IPS-18a (cell line): Measurements from ENCODE around the gene KRTAP1-3.
"Not testable (repeated sequence)": the region's sequence is repeated elsewhere in the genome, so short reads cannot be mapped to it uniquely, and the experiment has no call there.

Experiments
- H3K27ac ChIP-seq: one replicate; pipeline ENCODE4 v1.5.1; 2013; ENCODE audit warnings: low read length
- H3K27me3 ChIP-seq: one replicate; pipeline ENCODE4 v1.6.1; 2013; ENCODE audit warnings: mild to moderate bottlenecking, low read length; ENCODE audit not compliant: control insufficient read depth, insufficient read depth
- H3K36me3 ChIP-seq: one replicate; pipeline ENCODE4 v1.6.1; 2013; ENCODE audit warnings: low read depth, low read length; ENCODE audit not compliant: control insufficient read depth
- H3K4me1 ChIP-seq: one replicate; pipeline ENCODE4 v1.6.1; 2013; ENCODE audit warnings: low read depth, low read length; ENCODE audit not compliant: control insufficient read depth
- H3K4me3 ChIP-seq: one replicate; pipeline ENCODE4 v1.5.1; 2013; ENCODE audit warnings: low read length
- H3K9ac ChIP-seq: one replicate; pipeline ENCODE4 v1.6.1; 2013; ENCODE audit warnings: mild to moderate bottlenecking, low read length, moderate library complexity
- H3K9me3 ChIP-seq: one replicate; pipeline ENCODE4 v1.6.1; 2013; ENCODE audit warnings: low read depth, low read length; ENCODE audit not compliant: control insufficient read depth

The KRTAP1-3 gene

GRCh38 chr17:41034346-41034935 lies at the start of gene KRTAP1-3:
Gene KRTAP1-3 (minus strand): TSS chr17:41034874. CDS start chr17:41034821, 53 bp downstream.
- not testable (repeated sequence) for H3K36me3 ChIP-seq, H3K4me3 ChIP-seq, H3K9ac ChIP-seq, H3K27me3 ChIP-seq, H3K9me3 ChIP-seq, H3K27ac ChIP-seq
- peaks cover 18% of the 10 kb centered on the region for H3K4me1 ChIP-seq

- H3K9me3 ChIP-seq, H3K4me3 ChIP-seq, H3K4me1 ChIP-seq, H3K36me3 ChIP-seq, H3K27me3 ChIP-seq, H3K27ac ChIP-seq, H3K9ac ChIP-seq: not testable (repeated sequence)
Measured at GRCh38 chr17:41084100-41084856, 49.6 kb upstream of the KRTAP1-3 start, which contains the start of gene KRTAP4-7. Gene KRTAP4-7 (plus strand): TSS chr17:41084150. CDS start chr17:41084207, 57 bp downstream.

GRCh38 chr17:41083427-41083826 lies 48.8 kb upstream of the KRTAP1-3 start:
- not testable (repeated sequence) for H3K4me3 ChIP-seq, H3K27ac ChIP-seq, H3K9me3 ChIP-seq, H3K36me3 ChIP-seq, H3K9ac ChIP-seq, H3K27me3 ChIP-seq, H3K4me1 ChIP-seq

GRCh38 chr17:41082626-41083025 lies 48.0 kb upstream of the KRTAP1-3 start:
- Histone ChIP-seq H3K9ac (no peak overlapping the region), H3K27ac (no peak overlapping the region), H3K4me3 (no peak overlapping the region), H3K27me3 (no peaks in the 10 kb centered on the region), H3K9me3 (no peaks in the 10 kb centered on the region), H3K36me3 (no peaks in the 10 kb centered on the region), H3K4me1 (no peaks in the 10 kb centered on the region)

- no peak overlapping the region for H3K4me3 ChIP-seq
- no peaks in the 10 kb centered on the region for H3K36me3 ChIP-seq
- H3K4me1 ChIP-seq, result no peaks in the 10 kb centered on the region
- H3K9ac ChIP-seq, result no peak overlapping the region
- H3K27me3 ChIP-seq, result no peaks in the 10 kb centered on the region
- no peaks in the 10 kb centered on the region for H3K9me3 ChIP-seq
- H3K27ac ChIP-seq, result no peak overlapping the region
Measured at GRCh38 chr17:41076788-41077187, 42.1 kb upstream of the KRTAP1-3 start.

GRCh38 chr17:41073676-41074075 lies 39.0 kb upstream of the KRTAP1-3 start:
- H3K27me3 ChIP-seq, result no peaks in the 10 kb centered on the region
- no peak overlapping the region for H3K9ac ChIP-seq
- no peaks in the 10 kb centered on the region for H3K36me3 ChIP-seq
- no peak overlapping the region for H3K27ac ChIP-seq
- no peaks in the 10 kb centered on the region for H3K9me3 ChIP-seq
- H3K4me1 ChIP-seq, result no peaks in the 10 kb centered on the region
- H3K4me3 ChIP-seq, result no peak overlapping the region

- Histone ChIP-seq H3K9me3 (no peaks in the 10 kb centered on the region), H3K9ac (no peak overlapping the region), H3K36me3 (no peaks in the 10 kb centered on the region), H3K4me1 (no peaks in the 10 kb centered on the region), H3K4me3 (no peak overlapping the region), H3K27ac (no peak overlapping the region), H3K27me3 (no peaks in the 10 kb centered on the region)
Measured at GRCh38 chr17:41071606-41072360, 37.1 kb upstream of the KRTAP1-3 start.

- Histone ChIP-seq H3K9me3 (no peaks in the 10 kb centered on the region), H3K27me3 (no peaks in the 10 kb centered on the region), H3K36me3 (no peaks in the 10 kb centered on the region), H3K27ac (no peak overlapping the region), H3K4me1 (no peaks in the 10 kb centered on the region), H3K9ac (no peak overlapping the region), H3K4me3 (no peak overlapping the region)
Measured at GRCh38 chr17:41069031-41069430, 34.4 kb upstream of the KRTAP1-3 start.

- no peaks in the 10 kb centered on the region for H3K27me3 ChIP-seq
- no peaks in the 10 kb centered on the region for H3K9me3 ChIP-seq
- H3K9ac ChIP-seq, result no peak overlapping the region
- no peaks in the 10 kb centered on the region for H3K36me3 ChIP-seq
- no peak overlapping the region for H3K4me3 ChIP-seq
- no peak overlapping the region for H3K27ac ChIP-seq
- no peaks in the 10 kb centered on the region for H3K4me1 ChIP-seq
Measured at GRCh38 chr17:41067281-41067680, 32.6 kb upstream of the KRTAP1-3 start.

GRCh38 chr17:41065829-41066624 lies 31.4 kb upstream of the KRTAP1-3 start, which contains the start of gene KRTAP2-4:
Gene KRTAP2-4 (minus strand): TSS chr17:41065879. CDS start chr17:41065845, 34 bp downstream.
- Histone ChIP-seq H3K4me1 (no peaks in the 10 kb centered on the region), H3K27ac (no peak within 1 kb of the TSS), H3K9me3 (no peaks in the 10 kb centered on the region), H3K27me3 (no peaks in the 10 kb centered on the region), H3K4me3 (no peak within 1 kb of the TSS), H3K9ac (no peak within 1 kb of the TSS), H3K36me3 (no peaks in the 10 kb centered on the region)

- not testable (repeated sequence) for H3K9me3 ChIP-seq, H3K4me1 ChIP-seq, H3K27ac ChIP-seq, H3K27me3 ChIP-seq, H3K4me3 ChIP-seq, H3K36me3 ChIP-seq, H3K9ac ChIP-seq
Measured at GRCh38 chr17:41065016-41065689, 30.5 kb upstream of the KRTAP1-3 start.
